Astrocyte of the spinal cord (primary cell): Measurements from ENCODE around the gene CDK5RAP2.

Source experiments
- DNase-seq: peaks from one replicate; pipeline ENCODE4 v3.0.0; 2011; ENCODE audit warnings: low read depth, low spot score
- H3K4me3 ChIP-seq: 2 replicates; pipeline ENCODE4 v1.5.1; 2011; ENCODE audit warnings: low read depth, mild to moderate bottlenecking, low read length, moderate library complexity
- CTCF ChIP-seq: IDR thresholded peaks from 2 replicates; pipeline ENCODE4 v1.5.1; 2012; ENCODE audit warnings: low read depth, mild to moderate bottlenecking, low read length, inconsistent platforms
- in situ Hi-C: cut with HindIII; loops from 2 replicates; pipeline ENCODE4 v1.10.0; 2017; ENCODE audit warnings: low sequenced_read_pairs

Gene CDK5RAP2

GRCh38 chr9:120374817-120375216 is 205.2 kb downstream of the CDK5RAP2 start:
- no peak overlapping the region for H3K4me3 ChIP-seq
- in situ Hi-C loops: no loop called here
- no peak for TF ChIP-seq CTCF
- no peak for DNase-seq

GRCh38 chr9:120374239-120374638 is 205.7 kb downstream of the CDK5RAP2 start:
- no peak for DNase-seq
- no peak for TF ChIP-seq CTCF
- in situ Hi-C loops: no loop called here
- no peak overlapping the region for H3K4me3 ChIP-seq

GRCh38 chr9:120372040-120372439 is 207.9 kb downstream of the CDK5RAP2 start:
- in situ Hi-C loops: no loop called here
- DNase-seq: no peak
- no peak for TF ChIP-seq CTCF
- H3K4me3 ChIP-seq: no peak overlapping the region

GRCh38 chr9:120369608-120370220 is 210.3 kb downstream of the CDK5RAP2 start:
- H3K4me3 ChIP-seq: no peak overlapping the region
- TF ChIP-seq CTCF: no peak
- DNase-seq: peak; percentile 17
- in situ Hi-C loops: no loop called here

DNA sequence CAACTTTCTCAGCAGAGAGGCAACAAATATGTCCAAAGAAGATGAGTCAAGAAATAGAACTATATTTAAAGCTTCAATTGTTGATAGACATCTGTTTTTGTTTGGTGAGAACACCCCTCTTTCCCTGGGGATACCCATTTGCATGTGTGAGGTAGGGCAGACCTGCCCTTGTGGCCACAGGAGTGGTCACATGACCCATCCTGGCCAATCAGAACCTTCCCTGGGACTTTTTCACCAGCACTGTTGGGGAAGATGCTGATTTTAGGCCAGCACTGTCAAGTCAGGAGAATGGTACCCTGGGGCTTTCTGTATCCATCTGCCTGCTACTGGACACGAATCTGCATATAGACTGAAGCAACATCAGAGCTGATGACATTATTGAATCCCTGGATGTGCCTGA is 211.2 kb downstream of the CDK5RAP2 start:
- in situ Hi-C loops: no loop called here
- no peak for DNase-seq
- TF ChIP-seq CTCF: no peak
- no peak overlapping the region for H3K4me3 ChIP-seq

- no peak overlapping the region for H3K4me3 ChIP-seq
- in situ Hi-C loops: no loop called here
- DNase-seq: peak; percentile 86
- peak; percentile 42 for TF ChIP-seq CTCF
Measured at GRCh38 chr9:120366644-120367019, 213.3 kb downstream of the CDK5RAP2 start.

DNA sequence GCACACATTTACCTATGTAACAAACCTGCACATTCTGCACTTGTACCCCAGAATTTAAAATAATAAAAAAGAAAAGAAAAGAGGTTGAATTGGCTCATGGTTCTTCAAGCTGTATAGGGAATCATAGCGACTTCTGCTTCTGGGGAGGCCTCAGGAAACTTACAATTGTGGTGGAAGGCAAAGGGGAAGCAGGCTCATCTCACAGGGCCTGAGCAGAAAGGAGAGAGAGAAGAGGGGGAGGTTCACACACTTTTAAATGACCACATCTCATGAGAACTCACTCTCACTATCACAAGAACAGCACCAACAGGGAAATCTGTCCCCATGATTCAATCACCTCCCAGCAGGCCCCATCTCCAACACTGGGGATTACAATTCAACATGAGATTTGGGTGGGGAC is 214.6 kb downstream of the CDK5RAP2 start:
- in situ Hi-C loops: no loop called here
- DNase-seq: no peak
- no peak overlapping the region for H3K4me3 ChIP-seq

More for the DNA sequence above, 214.6 kb downstream of the CDK5RAP2 start:
- no peak for TF ChIP-seq CTCF
